ENCODE measurements around the gene KCNA10.
"Not testable (repeated sequence)": the region's sequence is repeated elsewhere in the genome, so short reads cannot be mapped to it uniquely, and the experiment has no call there.

KCNA10 gene

DNA sequence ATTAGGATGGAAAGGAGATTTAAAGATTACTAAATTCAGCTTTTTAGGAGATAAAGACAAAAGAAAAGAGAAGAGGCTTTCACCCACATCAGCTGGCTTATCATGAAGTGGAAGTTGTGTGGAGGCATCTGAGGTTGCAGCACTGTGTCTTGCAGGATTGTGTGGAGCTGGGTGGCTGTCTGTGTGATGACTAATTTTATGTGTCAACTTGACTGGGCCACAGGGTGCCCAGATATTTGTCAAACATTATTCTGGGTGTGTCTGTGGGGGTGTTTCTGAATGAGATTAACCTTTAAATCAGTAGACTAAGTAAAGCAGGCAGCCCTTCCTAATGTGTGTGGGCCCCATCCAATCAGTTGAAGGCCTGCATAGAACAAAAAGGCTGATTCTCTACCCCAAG is 3.9 kb downstream of the KCNA10 start:
- Histone ChIP-seq H3K36me3 (no peaks in the 10 kb centered on the region), H3K27me3 (no peaks in the 10 kb centered on the region), H3K9me3 (no peaks in the 10 kb centered on the region), H3K4me3 (ENCODE audit: low read depth in 1 of 2, low read length in 1 of 2) (no peak overlapping the region), H3K4me1 (ENCODE audit: control insufficient read depth in 1 of 2, insufficient read depth in 1 of 2, low read depth in 1 of 2, low read length in 1 of 2) (no peaks in the 10 kb centered on the region), H3K27ac (no peak overlapping the region)
- TF ChIP-seq, protein P1, sequence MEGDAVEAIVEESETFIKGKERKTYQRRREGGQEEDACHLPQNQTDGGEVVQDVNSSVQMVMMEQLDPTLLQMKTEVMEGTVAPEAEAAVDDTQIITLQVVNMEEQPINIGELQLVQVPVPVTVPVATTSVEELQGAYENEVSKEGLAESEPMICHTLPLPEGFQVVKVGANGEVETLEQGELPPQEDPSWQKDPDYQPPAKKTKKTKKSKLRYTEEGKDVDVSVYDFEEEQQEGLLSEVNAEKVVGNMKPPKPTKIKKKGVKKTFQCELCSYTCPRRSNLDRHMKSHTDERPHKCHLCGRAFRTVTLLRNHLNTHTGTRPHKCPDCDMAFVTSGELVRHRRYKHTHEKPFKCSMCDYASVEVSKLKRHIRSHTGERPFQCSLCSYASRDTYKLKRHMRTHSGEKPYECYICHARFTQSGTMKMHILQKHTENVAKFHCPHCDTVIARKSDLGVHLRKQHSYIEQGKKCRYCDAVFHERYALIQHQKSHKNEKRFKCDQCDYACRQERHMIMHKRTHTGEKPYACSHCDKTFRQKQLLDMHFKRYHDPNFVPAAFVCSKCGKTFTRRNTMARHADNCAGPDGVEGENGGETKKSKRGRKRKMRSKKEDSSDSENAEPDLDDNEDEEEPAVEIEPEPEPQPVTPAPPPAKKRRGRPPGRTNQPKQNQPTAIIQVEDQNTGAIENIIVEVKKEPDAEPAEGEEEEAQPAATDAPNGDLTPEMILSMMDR (IDR thresholded peaks at IDR 0.05) = no peak

DNA sequence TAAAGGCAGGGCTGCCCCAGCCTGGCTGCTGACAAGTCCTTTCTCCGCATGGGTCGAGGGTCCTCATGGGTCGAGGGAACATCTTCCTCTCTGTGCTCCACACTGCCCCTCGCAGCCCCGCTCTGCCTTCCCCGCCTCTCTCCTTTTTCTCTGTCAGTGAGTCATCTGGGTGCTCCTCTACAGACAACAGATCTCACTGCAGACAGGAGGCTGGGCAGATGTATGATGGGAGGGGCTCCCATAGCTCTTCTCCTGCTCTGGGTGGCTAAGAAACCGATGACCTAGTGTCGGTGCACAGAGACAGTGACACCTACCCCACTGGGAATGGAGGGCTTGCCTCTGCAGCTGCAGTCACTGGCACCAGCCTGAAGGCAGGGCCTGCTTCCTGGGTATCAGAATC is 5.5 kb downstream of the KCNA10 start:
- Histone ChIP-seq H3K9me3 (no peaks in the 10 kb centered on the region), H3K36me3 (no peaks in the 10 kb centered on the region), H3K4me3 (ENCODE audit: low read depth in 1 of 2, low read length in 1 of 2) (no peak overlapping the region), H3K27me3 (peaks cover 1% of the 10 kb centered on the region), H3K27ac (no peak overlapping the region), H3K4me1 (ENCODE audit: control insufficient read depth in 1 of 2, insufficient read depth in 1 of 2, low read depth in 1 of 2, low read length in 1 of 2) (no peaks in the 10 kb centered on the region)
- TF ChIP-seq, protein P1 (IDR thresholded peaks at IDR 0.05) = no peak

DNA sequence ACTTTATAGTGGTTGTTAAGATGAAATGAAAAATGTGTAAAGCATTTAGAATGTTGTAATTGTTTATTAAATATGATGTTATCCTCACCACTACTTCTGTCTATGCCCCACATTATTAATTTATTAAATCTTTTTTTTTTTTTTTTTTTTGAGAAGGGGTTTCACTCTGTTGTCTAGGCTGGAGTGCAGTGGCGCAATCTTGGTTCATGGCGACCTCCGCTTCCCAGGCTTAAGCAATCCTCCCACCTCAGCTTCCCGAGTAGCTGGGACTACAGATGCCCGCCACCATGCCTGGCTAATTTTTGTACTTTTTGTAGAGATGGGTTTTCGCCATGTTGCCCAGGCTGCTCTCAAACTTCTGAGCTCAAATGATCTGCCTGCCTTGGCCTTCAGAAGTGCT is 7.5 kb downstream of the KCNA10 start:
- TF ChIP-seq, protein P1 (IDR thresholded peaks at IDR 0.05) = no peak
- no peak overlapping the region for H3K27ac ChIP-seq
- H3K4me1 ChIP-seq (ENCODE audit: control insufficient read depth in 1 of 2, insufficient read depth in 1 of 2, low read depth in 1 of 2, low read length in 1 of 2) = no peaks in the 10 kb centered on the region
- no peaks in the 10 kb centered on the region for H3K9me3 ChIP-seq
- no peak overlapping the region for H3K4me3 ChIP-seq (ENCODE audit: low read depth in 1 of 2, low read length in 1 of 2)
- H3K36me3 ChIP-seq = no peaks in the 10 kb centered on the region
- H3K27me3 ChIP-seq = peaks cover 15% of the 10 kb centered on the region

DNA sequence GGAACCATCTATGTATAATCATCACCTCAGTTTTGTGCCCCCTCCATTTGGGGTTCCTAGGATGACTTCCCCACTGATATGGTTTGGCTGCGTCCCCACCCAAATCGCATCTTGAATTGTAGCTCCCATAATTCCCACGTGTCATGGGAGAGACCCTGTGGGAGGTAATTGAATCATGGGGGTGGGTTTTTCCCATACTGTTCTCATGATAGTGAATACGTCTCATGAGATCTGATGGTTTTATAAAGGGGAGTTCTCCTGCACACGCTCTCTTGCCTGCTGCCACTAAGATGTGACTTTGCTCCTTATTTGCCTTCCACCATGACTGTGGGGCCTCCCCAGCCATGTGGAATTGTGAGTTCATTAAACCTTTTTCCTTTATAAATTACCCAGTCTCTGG is 8.1 kb downstream of the KCNA10 start:
- H3K27me3 ChIP-seq = peaks cover 15% of the 10 kb centered on the region
- not testable (repeated sequence) for H3K27ac ChIP-seq; H3K4me3 ChIP-seq (ENCODE audit: low read depth in 1 of 2, low read length in 1 of 2); H3K4me1 ChIP-seq (ENCODE audit: control insufficient read depth in 1 of 2, insufficient read depth in 1 of 2, low read depth in 1 of 2, low read length in 1 of 2); H3K9me3 ChIP-seq; H3K36me3 ChIP-seq

DNA sequence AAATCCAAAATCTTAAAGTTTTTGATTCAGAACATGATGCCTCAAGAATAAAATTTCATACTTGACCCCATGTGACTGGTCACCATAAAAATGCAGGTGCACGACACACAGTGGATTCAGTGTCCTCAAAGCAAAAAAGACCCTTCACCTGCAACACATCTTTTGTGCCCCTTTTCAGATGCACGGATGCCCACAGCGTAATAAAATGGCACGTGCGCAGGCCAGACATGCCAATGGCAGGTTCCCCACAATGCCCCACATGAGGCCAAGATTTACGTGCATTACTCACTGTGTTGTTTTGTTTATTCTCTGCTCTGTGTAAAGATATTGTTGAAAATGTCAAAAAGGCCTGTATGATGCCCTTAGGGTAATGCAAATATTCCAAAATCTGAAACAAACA is 9.3 kb downstream of the KCNA10 start:
- Histone ChIP-seq H3K9me3 (no peaks in the 10 kb centered on the region), H3K4me1 (ENCODE audit: control insufficient read depth in 1 of 2, insufficient read depth in 1 of 2, low read depth in 1 of 2, low read length in 1 of 2) (no peaks in the 10 kb centered on the region), H3K4me3 (ENCODE audit: low read depth in 1 of 2, low read length in 1 of 2) (no peak overlapping the region), H3K27ac (no peak overlapping the region), H3K36me3 (no peaks in the 10 kb centered on the region), H3K27me3 (peaks cover 15% of the 10 kb centered on the region)
- TF ChIP-seq, protein P1 (IDR thresholded peaks at IDR 0.05) = no peak

DNA sequence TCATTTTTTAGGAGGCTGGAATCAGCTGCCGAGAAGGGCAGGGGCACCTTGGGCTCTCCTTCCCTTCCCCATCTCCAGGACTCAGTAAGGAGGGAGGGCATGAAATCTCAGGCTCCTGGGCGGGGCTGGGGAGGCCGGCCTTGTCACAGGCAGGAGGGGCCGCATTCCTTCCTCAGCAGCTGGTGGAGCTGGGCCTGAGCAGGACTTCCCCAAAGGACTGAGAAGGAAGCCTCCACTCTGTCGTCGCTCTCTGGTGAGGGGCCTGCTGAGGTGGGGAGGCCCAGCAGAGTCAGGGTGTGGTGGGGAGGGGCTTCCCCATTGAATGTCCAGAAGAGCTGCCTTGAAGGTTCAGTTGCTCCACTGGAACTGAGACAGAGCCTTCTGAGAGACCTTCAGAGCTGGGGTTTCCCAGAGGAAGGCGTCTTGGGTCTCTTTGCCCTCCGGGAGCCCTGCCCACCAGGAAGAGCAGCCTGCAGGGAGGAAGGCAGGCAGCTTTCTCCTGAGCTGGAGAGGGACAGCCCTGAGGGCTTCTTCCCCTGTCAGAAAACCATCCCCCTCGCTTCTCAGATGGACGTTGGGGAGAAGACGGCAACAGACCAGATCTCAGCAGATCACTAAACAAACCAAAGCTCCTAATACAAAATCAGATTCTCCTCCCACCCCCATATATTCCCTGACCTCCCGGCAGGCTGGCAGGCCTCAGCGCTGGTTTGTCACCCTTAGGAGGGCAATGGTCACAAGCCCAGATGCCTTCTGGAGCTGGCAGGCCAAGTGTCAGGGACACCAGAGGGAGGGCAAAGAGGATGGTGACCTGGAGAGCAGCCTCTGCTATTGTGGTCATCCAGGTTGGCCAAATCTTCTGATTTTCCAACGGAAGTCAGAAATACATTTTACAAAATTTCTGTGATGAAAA is 10.7 kb downstream of the KCNA10 start:
- H3K4me3 ChIP-seq (ENCODE audit: low read depth in 1 of 2, low read length in 1 of 2) = no peak overlapping the region
- no peaks in the 10 kb centered on the region for H3K9me3 ChIP-seq
- peaks cover 15% of the 10 kb centered on the region for H3K27me3 ChIP-seq
- no peak overlapping the region for H3K27ac ChIP-seq
- H3K36me3 ChIP-seq = no peaks in the 10 kb centered on the region
- TF ChIP-seq, protein P1 (IDR thresholded peaks at IDR 0.05) = no peak
- no peaks in the 10 kb centered on the region for H3K4me1 ChIP-seq (ENCODE audit: control insufficient read depth in 1 of 2, insufficient read depth in 1 of 2, low read depth in 1 of 2, low read length in 1 of 2)
